SK-N-SH treated with all-trans-retinoic acid at 6 μM for 48 hours (cell line): Measurements from ENCODE around the gene TTLL13.

Source experiments
- ATAC-seq: fragments of 200-7000 bp; cut with Tn5 transposase; 3 replicates; pipeline ENCODE4 v1.9.1; 2020; ENCODE audit warnings: mild to moderate bottlenecking, moderate library complexity
- ARNTL ChIP-seq: fragments of 450-650 bp; formaldehyde crosslinking; IDR thresholded peaks from 2 replicates; pipeline ENCODE4 v1.5.0; 2020; ENCODE audit warnings: low read depth, mild to moderate bottlenecking, moderate library complexity, borderline replicate concordance
- BACH2 ChIP-seq: fragments of 250-450 bp; sonication (Bioruptor Pico); IDR thresholded peaks from 2 replicates; pipeline ENCODE4 v1.9.0; 2021; ENCODE audit warnings: mild to moderate bottlenecking, borderline replicate concordance
- CREB5 ChIP-seq: fragments of 250-450 bp; sonication (Bioruptor Pico); IDR thresholded peaks from 2 replicates; pipeline ENCODE4 v1.5.1; 2020; ENCODE audit warnings: low read depth, mild to moderate bottlenecking, moderate library complexity
- CSDC2 ChIP-seq: fragments of 250-450 bp; sonication (Bioruptor Pico); IDR thresholded peaks from 2 replicates; pipeline ENCODE4 v1.5.0; 2020; ENCODE audit warnings: mild to moderate bottlenecking, moderate library complexity
- ESRRG ChIP-seq: fragments of 250-450 bp; sonication (Bioruptor Pico); IDR thresholded peaks from 2 replicates; pipeline ENCODE4 v1.6.1; 2021; ENCODE audit warnings: mild to moderate bottlenecking
- GLIS3 ChIP-seq: fragments of 250-450 bp; sonication (Bioruptor Pico); IDR thresholded peaks from 2 replicates; pipeline ENCODE4 v1.5.0; 2020; ENCODE audit warnings: mild to moderate bottlenecking, moderate library complexity
- ISL1 ChIP-seq: fragments of 250-450 bp; sonication (Bioruptor Pico); IDR thresholded peaks from 2 replicates; pipeline ENCODE4 v2.1.2; 2022; ENCODE audit warnings: mild to moderate bottlenecking, moderate library complexity
- OSR1 ChIP-seq: fragments of 250-450 bp; sonication (Bioruptor Pico); IDR thresholded peaks from 2 replicates; pipeline ENCODE4 v1.8.0; 2022; ENCODE audit warnings: moderate library complexity, mild to moderate bottlenecking, inconsistent platforms
- PATZ1 ChIP-seq: fragments of 250-450 bp; sonication (Bioruptor Pico); IDR thresholded peaks from 2 replicates; pipeline ENCODE4 v1.8.0; 2020; ENCODE audit warnings: mild to moderate bottlenecking, moderate library complexity, borderline replicate concordance
- POU6F1 ChIP-seq: fragments of 250-450 bp; sonication (Bioruptor Pico); IDR thresholded peaks from 2 replicates; pipeline ENCODE4 v1.8.0; 2021; ENCODE audit warnings: low read depth, mild to moderate bottlenecking, moderate library complexity, borderline replicate concordance
- PPARA ChIP-seq: fragments of 250-450 bp; sonication (Bioruptor Pico); IDR thresholded peaks from 2 replicates; pipeline ENCODE4 v1.5.0; 2020; ENCODE audit warnings: mild to moderate bottlenecking, borderline replicate concordance
- RARB ChIP-seq: fragments of 250-450 bp; sonication (Bioruptor Pico); IDR thresholded peaks from 2 replicates; pipeline ENCODE4 v1.8.0; 2021; ENCODE audit warnings: mild to moderate bottlenecking, moderate library complexity
- TCF4 ChIP-seq: fragments of 250-450 bp; sonication (Bioruptor Pico); IDR thresholded peaks from 2 replicates; pipeline ENCODE4 v1.8.0; 2021; ENCODE audit warnings: mild to moderate bottlenecking, moderate library complexity, borderline replicate concordance
- TOX ChIP-seq: fragments of 250-450 bp; sonication (Bioruptor Pico); IDR thresholded peaks from 2 replicates; pipeline ENCODE4 v1.8.0; 2021; ENCODE audit warnings: mild to moderate bottlenecking, moderate library complexity, borderline replicate concordance
- ZFP3 ChIP-seq: fragments of 250-450 bp; sonication (Bioruptor Pico); IDR thresholded peaks from 2 replicates; pipeline ENCODE4 v1.5.0; 2020; ENCODE audit warnings: mild to moderate bottlenecking, moderate library complexity
- ZFP30 ChIP-seq: fragments of 450-650 bp; formaldehyde crosslinking; IDR thresholded peaks from 2 replicates; pipeline ENCODE4 v1.5.0; 2022; ENCODE audit warnings: mild to moderate bottlenecking, moderate library complexity
- ZNF565 ChIP-seq: fragments of 450-650 bp; formaldehyde crosslinking; conservative IDR thresholded peaks from 2 replicates; pipeline ENCODE4 v1.5.0; 2020; ENCODE audit warnings: low read depth, mild to moderate bottlenecking, moderate library complexity
- ZNF70 ChIP-seq: fragments of 450-650 bp; formaldehyde crosslinking; IDR thresholded peaks from 2 replicates; pipeline ENCODE4 v1.5.0; 2020; ENCODE audit warnings: mild to moderate bottlenecking, moderate library complexity
- ZNF8 ChIP-seq: fragments of 450-650 bp; formaldehyde crosslinking; IDR thresholded peaks from 2 replicates; pipeline ENCODE4 v1.5.0; 2020; ENCODE audit warnings: mild to moderate bottlenecking, moderate library complexity
- TF ChIP-seq, protein P1 (sequence below): fragments of 250-450 bp; sonication (Bioruptor Pico); IDR thresholded peaks from 2 replicates; pipeline ENCODE4 v1.5.1; 2021; ENCODE audit warnings: mild to moderate bottlenecking, moderate library complexity

Gene TTLL13

DNA sequence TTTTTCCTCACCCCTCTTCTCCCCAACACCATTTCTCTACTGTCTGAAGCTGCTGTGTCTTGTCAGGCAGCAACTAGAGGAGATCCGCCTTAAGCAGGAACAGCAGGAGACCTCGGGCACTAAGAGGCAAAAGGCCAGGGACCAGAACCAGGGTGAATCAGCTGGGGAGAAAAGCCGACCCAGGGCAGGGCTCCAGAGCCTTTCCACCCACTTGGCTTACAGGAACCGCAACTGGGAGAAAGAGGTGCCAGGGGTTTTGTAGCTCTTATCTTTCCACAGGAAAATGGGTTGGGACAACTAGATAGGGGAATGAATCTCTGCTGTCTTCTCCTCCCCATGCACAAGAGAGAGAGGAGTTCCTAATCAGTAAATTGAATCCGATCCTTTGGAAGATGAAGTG, 13.1 kb downstream of the TTLL13 start:
- no peak for TF ChIP-seq CSDC2 (CRISPR knock-in tag)
- TF ChIP-seq POU6F1 (CRISPR knock-in tag): no peak
- TF ChIP-seq OSR1 (CRISPR knock-in tag): no peak
- no peak for TF ChIP-seq GLIS3 (CRISPR knock-in tag)
- no peak for TF ChIP-seq ARNTL (CRISPR knock-in tag)
- TF ChIP-seq ZFP3 (CRISPR knock-in tag): no peak
- ATAC-seq: no peak

GRCh38 chr15:90264671-90265070, 15.3 kb downstream of the TTLL13 start:
- ATAC-seq: peak; percentile 5
- TF ChIP-seq BACH2 (CRISPR knock-in tag) (no peak), CSDC2 (CRISPR knock-in tag) (no peak), PATZ1 (CRISPR knock-in tag) (no peak), OSR1 (CRISPR knock-in tag) (no peak), ZFP30 (no peak), TOX (CRISPR knock-in tag) (no peak)
- TF ChIP-seq, protein P1, sequence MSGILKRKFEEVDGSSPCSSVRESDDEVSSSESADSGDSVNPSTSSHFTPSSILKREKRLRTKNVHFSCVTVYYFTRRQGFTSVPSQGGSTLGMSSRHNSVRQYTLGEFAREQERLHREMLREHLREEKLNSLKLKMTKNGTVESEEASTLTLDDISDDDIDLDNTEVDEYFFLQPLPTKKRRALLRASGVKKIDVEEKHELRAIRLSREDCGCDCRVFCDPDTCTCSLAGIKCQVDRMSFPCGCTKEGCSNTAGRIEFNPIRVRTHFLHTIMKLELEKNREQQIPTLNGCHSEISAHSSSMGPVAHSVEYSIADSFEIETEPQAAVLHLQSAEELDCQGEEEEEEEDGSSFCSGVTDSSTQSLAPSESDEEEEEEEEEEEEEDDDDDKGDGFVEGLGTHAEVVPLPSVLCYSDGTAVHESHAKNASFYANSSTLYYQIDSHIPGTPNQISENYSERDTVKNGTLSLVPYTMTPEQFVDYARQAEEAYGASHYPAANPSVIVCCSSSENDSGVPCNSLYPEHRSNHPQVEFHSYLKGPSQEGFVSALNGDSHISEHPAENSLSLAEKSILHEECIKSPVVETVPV: no peak

DNA sequence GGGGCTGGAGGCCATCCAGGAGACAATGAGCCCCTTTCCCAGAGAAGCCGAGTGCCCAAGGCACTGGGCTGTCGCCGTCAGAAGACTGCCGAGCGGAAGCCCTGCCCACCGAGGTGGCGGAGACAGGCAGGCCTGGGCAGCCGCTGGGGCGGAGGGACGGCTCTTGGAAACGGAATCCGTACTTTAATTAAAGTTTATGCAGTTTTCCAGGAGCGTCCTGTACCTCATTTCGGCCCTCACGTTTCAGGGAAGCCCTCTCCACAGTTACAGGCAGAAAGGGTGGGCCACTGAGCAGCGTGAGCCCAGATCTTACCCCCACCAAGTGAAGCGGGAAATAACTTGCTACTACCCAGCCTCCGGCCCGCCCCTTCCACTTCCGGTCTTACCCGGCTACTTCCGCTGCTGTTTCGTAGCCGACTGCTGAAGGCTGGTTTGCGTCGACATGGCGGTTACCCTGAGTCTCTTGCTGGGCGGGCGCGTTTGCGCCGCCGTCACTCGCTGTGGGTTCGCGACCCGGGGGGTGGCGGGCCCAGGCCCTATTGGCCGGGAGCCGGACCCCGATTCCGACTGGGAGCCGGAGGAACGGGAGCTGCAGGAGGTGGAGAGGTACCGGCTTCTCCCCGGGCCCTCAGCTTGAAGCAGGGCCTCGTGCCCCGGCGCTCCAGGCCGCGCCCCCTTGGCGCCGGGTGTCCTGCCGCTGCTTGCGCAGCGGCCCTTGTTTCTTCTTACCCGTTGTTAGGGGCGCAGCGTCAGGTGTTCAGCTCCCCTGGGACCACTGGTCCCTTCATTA, 16.1 kb downstream of the TTLL13 start, which contains the start of gene NGRN:
Gene NGRN, plus strand, starts transcription at position 402 of the 790 bp plus-strand sequence. Its CDS starts 41 bp downstream, at position 443.
- TF ChIP-seq CSDC2 (CRISPR knock-in tag): no peak
- peak; percentile 48; the same call in 1 of the 2 replicates for TF ChIP-seq PATZ1 (CRISPR knock-in tag)
- TF ChIP-seq ZFP3 (CRISPR knock-in tag): 0 out of 2 replicates have a peak, but pooled peaks have one; percentile 20
- TF ChIP-seq OSR1 (CRISPR knock-in tag): no peak
- 0 out of 2 replicates have a peak, but pooled peaks have one; percentile 5 for TF ChIP-seq TCF4 (CRISPR knock-in tag)
- peak; percentile 56; the same call in 1 of the 2 replicates for TF ChIP-seq ZNF8
- peak; percentile 95 for ATAC-seq

- peak; percentile 62 for ATAC-seq
- TF ChIP-seq RARB: no peak
- no peak for TF ChIP-seq ESRRG
- TF ChIP-seq TCF4 (CRISPR knock-in tag): no peak
- no peak for TF ChIP-seq ISL1 (CRISPR knock-in tag)
- TF ChIP-seq TOX (CRISPR knock-in tag): no peak
- no peak for TF ChIP-seq POU6F1 (CRISPR knock-in tag)
- no peak for TF ChIP-seq ARNTL (CRISPR knock-in tag)
- TF ChIP-seq, protein P1: no peak
- TF ChIP-seq ZFP30: no peak
- TF ChIP-seq PATZ1 (CRISPR knock-in tag): no peak
- no peak for TF ChIP-seq ZNF565 (CRISPR knock-in tag)
- no peak for TF ChIP-seq CREB5 (CRISPR knock-in tag)
- TF ChIP-seq GLIS3 (CRISPR knock-in tag): no peak
- TF ChIP-seq ZNF70 (CRISPR knock-in tag): no peak
- TF ChIP-seq PPARA (CRISPR knock-in tag): no peak
- no peak for TF ChIP-seq ZFP3 (CRISPR knock-in tag)
Measured at GRCh38 chr15:90266061-90266431, 16.7 kb downstream of the TTLL13 start.
